Bronchial epithelial cell (primary cell): ENCODE measurements around the gene PXDN. TPM values are rescaled to one million over a fixed set of nuclear protein-coding genes. Genes with fewer than 3 reads are reported as not detected.

Experiments
- DNase-seq: peaks from one replicate; pipeline ENCODE4 v3.0.0-alpha.2; 2010; ENCODE audit warnings: low read depth
- FAIRE-seq: peaks from 2 replicates; lab custom pipeline; 2011; peaks lifted over from hg19 to GRCh38; lab: Jason Lieb, UNC
- H3K27me3 ChIP-seq: 2 replicates; pipeline ENCODE4 v1.5.1; 2011; ENCODE audit warnings: low read length; ENCODE audit not compliant: control insufficient read depth, insufficient read depth
- H3K36me3 ChIP-seq: 2 replicates; pipeline ENCODE4 v1.5.1; 2011; ENCODE audit warnings: low read length; ENCODE audit not compliant: control insufficient read depth, insufficient read depth
- H3K4me3 ChIP-seq: 2 replicates; pipeline ENCODE4 v1.5.1; 2011; ENCODE audit warnings: mild to moderate bottlenecking, low read depth, low read length, control low read depth
- total RNA-seq: library from RNA; depleted of rRNA; stranded (reverse); fragments of >200 nt; gene quantifications from 2 replicates; pipeline ENCODE4 v1.2.1, GENCODE V29; 2014
- TF ChIP-seq, protein P1 (sequence below): IDR thresholded peaks from 2 replicates; pipeline ENCODE4 v1.5.1; 2011; ENCODE audit warnings: mild to moderate bottlenecking, moderate library complexity, low read length, control low read depth, inconsistent platforms; ENCODE audit not compliant: insufficient read depth, severe bottlenecking

PXDN gene
- total RNA-seq, 1 donor from 2014 or later = 34.0 TPM

DNA sequence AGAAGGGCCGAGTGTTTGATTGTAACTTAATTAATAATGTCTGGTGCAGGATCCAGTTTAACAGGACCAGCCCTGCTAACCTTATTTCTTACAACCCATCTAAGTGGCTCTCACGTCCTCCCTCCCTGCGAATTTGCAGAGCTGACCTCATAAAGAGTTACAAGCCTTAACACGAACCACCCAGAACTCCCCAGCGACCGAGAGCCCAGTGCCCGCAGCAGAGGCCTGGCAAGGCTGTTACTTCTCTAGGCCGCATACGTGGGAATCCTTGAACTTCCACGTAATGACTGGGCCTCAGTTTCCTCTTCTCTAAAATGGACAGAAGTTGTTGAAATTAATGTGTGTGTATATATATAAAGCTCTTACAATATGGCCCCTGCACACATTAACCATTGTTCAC is 55.5 kb downstream of the PXDN start:
- TF ChIP-seq, protein P1, sequence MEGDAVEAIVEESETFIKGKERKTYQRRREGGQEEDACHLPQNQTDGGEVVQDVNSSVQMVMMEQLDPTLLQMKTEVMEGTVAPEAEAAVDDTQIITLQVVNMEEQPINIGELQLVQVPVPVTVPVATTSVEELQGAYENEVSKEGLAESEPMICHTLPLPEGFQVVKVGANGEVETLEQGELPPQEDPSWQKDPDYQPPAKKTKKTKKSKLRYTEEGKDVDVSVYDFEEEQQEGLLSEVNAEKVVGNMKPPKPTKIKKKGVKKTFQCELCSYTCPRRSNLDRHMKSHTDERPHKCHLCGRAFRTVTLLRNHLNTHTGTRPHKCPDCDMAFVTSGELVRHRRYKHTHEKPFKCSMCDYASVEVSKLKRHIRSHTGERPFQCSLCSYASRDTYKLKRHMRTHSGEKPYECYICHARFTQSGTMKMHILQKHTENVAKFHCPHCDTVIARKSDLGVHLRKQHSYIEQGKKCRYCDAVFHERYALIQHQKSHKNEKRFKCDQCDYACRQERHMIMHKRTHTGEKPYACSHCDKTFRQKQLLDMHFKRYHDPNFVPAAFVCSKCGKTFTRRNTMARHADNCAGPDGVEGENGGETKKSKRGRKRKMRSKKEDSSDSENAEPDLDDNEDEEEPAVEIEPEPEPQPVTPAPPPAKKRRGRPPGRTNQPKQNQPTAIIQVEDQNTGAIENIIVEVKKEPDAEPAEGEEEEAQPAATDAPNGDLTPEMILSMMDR = no peak
- FAIRE-seq (no peak), DNase-seq (no peak)
- no peaks in the 10 kb centered on the region for H3K27me3 ChIP-seq
- H3K36me3 ChIP-seq = peaks cover 8% of the 10 kb centered on the region
- H3K4me3 ChIP-seq = no peak overlapping the region

DNA sequence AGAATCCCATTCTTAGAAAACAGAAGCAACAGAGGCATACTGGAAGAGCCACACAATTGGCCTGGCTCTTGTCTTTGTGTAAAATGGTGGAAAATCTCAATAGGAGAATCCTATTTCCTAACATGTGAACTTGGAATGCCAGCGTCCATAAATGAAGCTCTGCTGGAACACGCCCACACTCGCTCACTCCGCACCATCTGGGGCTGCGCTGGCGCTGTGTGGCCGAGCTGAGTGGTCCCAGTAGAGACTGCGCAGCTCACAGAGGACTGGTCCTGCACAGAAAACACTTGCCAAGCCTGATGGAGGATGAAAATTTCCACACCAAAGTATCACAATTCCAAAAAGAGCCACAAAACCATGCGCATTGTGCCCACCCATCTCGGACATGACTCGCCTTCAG is 56.2 kb downstream of the PXDN start:
- no peak for DNase-seq
- H3K36me3 ChIP-seq = peaks cover 8% of the 10 kb centered on the region
- TF ChIP-seq, protein P1 = no peak
- FAIRE-seq = no peak
- H3K27me3 ChIP-seq = no peaks in the 10 kb centered on the region
- H3K4me3 ChIP-seq = no peak overlapping the region

DNA sequence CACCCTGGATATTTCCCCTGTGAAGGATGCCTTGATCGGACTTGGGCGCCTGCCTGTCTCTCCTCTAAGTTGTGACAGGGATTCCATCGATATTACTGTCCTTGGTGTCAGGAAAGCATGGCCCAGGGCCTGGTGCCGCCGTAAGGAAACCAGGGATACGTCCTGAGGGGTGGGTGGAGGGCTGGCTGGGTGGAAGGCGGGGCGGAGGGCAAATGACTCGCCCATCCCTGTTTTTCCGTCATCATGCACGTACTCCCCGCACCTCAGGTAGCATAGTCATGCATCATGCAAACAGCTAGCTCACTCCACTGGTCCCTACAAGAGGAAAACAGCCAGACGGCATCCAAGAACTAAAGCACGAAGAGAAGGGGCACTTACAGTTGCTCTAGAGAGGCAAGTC is 57.1 kb downstream of the PXDN start:
- peaks cover 6% of the 10 kb centered on the region for H3K36me3 ChIP-seq
- TF ChIP-seq, protein P1 = no peak
- H3K4me3 ChIP-seq = no peak overlapping the region
- no peak for FAIRE-seq
- H3K27me3 ChIP-seq = no peaks in the 10 kb centered on the region
- peak; percentile 42 for DNase-seq

DNA sequence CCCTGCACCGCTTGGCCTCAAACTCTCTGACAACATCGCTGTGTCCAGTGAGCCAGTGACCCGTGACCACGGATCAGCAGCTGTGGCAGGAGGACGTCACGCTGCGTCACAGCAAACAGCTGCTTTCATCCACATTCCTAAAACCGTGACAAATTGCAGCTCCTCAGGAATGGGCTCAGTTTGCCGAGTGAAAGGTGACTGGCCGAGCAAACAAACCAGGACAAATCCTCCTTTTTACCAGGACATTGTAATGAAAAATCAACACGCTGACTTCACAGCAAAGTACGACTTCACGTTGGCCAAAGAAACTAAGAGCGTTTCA is 57.6 kb downstream of the PXDN start:
- no peak for FAIRE-seq
- Histone ChIP-seq H3K27me3 (no peaks in the 10 kb centered on the region), H3K36me3 (peaks cover 5% of the 10 kb centered on the region), H3K4me3 (no peak overlapping the region)
- TF ChIP-seq, protein P1 = no peak
- no peak for DNase-seq

DNA sequence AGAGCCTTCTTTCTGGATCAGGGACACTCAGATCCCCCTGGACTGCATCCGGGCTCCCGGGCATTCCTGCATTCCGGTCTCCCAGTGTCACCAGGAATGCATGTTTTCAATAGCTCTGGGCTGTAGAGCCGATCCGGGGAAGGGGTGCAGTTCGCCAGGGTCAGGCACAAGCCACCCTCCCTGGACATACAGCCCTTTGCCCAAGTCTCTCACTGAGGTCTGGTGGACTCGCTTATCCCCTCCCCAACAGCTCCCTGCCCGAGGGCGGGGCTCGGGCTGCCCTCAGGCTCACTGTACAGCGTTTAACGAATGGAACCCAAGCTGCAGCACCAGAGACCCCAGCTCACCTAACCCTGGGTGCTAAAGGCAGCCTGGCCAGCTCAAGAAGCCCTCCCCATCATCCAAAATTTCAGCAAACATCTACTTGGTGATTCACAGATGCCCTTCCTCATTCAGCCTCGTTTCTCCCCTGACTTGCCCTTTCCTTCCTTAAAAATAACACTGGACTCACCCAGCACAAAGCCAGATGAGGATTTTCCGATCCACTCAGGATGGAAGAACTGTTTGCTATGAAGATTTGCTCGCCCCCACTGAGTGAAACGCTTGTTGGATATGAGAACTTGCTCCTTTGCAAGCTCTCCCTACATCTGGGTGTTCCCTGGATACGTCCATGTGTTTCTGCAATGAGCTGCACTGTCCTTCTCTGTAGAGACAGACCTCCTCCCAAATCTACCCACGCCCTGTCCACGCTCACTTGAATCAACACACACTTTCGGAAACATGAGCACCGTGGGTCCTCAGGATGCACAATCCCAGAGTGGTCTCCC is 58.1 kb downstream of the PXDN start:
- Histone ChIP-seq H3K4me3 (no peak overlapping the region), H3K36me3 (peaks cover 5% of the 10 kb centered on the region), H3K27me3 (no peaks in the 10 kb centered on the region)
- peak; percentile 13 for FAIRE-seq
- TF ChIP-seq, protein P1 = no peak
- no peak for DNase-seq
